ENCODE data around the gene PPP1R12A. TPM values are rescaled to one million over a fixed set of nuclear protein-coding genes. Genes with fewer than 3 reads are reported as not detected.
A peak's percentile ranks its signal among the peaks of the same experiment; 100 is the strongest.

Gene PPP1R12A
- total RNA-seq, 4 donors from 2014 or later = 387 to 683 (median 563) TPM

GRCh38 chr12:79961411-79961810, 26.5 kb upstream of the PPP1R12A start:
- no peak overlapping the region for H3K4me3 ChIP-seq
- no peaks in the 10 kb centered on the region for H3K9me3 ChIP-seq
- H3K27ac ChIP-seq = no peak overlapping the region
- 91 to 92% methylated on average over 1 of the region's 1 CpG for WGBS, 2 donors (ENCODE audit: low coverage in 1 of 2)
- no peaks in the 10 kb centered on the region for H3K36me3 ChIP-seq
- no peak for ATAC-seq
- peaks cover 0 to 13% (median 0%) of the 10 kb centered on the region in 3 donors for H3K4me1 ChIP-seq
- no peaks in the 10 kb centered on the region for H3K27me3 ChIP-seq
- TF ChIP-seq EP300 (IDR thresholded peaks at IDR 0.05) = no peak
- TF ChIP-seq CTCF (IDR thresholded peaks at IDR 0.05) = no peak
- TF ChIP-seq POLR2A (IDR thresholded peaks at IDR 0.05) = no peak
- no peak for TF ChIP-seq POLR2AphosphoS5 (IDR thresholded peaks at IDR 0.05)

GRCh38 chr12:79959484-79959883, 24.6 kb upstream of the PPP1R12A start:
- H3K9me3 ChIP-seq = peaks cover 0 to 16% (median 0%) of the 10 kb centered on the region in 3 donors
- peak overlapping the region in 3 of 4 donors; percentile 17 to 38 (median 19) for H3K27ac ChIP-seq
- no peak overlapping the region for H3K4me3 ChIP-seq
- TF ChIP-seq EP300 (IDR thresholded peaks at IDR 0.05) = no peak
- no peak for TF ChIP-seq POLR2A (IDR thresholded peaks at IDR 0.05)
- no peak for TF ChIP-seq CTCF (IDR thresholded peaks at IDR 0.05)
- TF ChIP-seq POLR2AphosphoS5 (IDR thresholded peaks at IDR 0.05) = no peak
- H3K36me3 ChIP-seq = no peaks in the 10 kb centered on the region
- peaks cover 0 to 13% (median 0%) of the 10 kb centered on the region in 3 donors for H3K4me1 ChIP-seq
- peak; percentile 43 for ATAC-seq
- H3K27me3 ChIP-seq = no peaks in the 10 kb centered on the region
- 22 to 33% methylated on average over 4 of the region's 4 CpGs for WGBS, 2 donors (ENCODE audit: low coverage in 1 of 2)

DNA sequence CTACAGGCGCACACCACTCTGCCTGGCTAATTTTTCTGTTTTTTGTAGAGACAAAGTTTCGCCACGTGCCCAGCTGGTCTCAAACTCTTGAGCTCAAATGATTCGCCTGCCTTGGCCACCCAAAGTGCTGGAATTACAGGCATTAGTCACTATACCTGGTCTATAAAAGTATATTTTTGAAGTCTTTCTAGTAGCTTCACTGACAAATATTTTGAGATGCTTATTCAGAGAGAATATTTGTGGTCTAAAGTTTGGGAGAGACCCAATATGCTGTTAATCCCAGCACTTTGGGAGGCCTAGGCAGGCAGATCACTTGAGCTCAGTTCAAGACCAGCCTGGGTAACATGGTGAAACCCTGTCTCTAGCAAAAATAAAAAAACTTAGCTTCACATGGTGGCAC, 22.0 kb upstream of the PPP1R12A start:
- Histone ChIP-seq H3K4me1 (peaks cover 0 to 13% (median 0%) of the 10 kb centered on the region in 3 donors), H3K36me3 (no peaks in the 10 kb centered on the region), H3K27me3 (no peaks in the 10 kb centered on the region), H3K9me3 (peaks cover 0 to 17% (median 0%) of the 10 kb centered on the region in 3 donors), H3K27ac (no peak overlapping the region), H3K4me3 (no peak overlapping the region)
- ATAC-seq = no peak
- TF ChIP-seq POLR2AphosphoS5 (IDR thresholded peaks at IDR 0.05) = no peak
- TF ChIP-seq POLR2A (IDR thresholded peaks at IDR 0.05) = no peak
- TF ChIP-seq CTCF (IDR thresholded peaks at IDR 0.05) = no peak
- no peak for TF ChIP-seq EP300 (IDR thresholded peaks at IDR 0.05)
- 95 to 100% methylated on average over 1 to 4 of the region's 4 CpGs for WGBS, 2 donors (ENCODE audit: low coverage in 1 of 2)

DNA sequence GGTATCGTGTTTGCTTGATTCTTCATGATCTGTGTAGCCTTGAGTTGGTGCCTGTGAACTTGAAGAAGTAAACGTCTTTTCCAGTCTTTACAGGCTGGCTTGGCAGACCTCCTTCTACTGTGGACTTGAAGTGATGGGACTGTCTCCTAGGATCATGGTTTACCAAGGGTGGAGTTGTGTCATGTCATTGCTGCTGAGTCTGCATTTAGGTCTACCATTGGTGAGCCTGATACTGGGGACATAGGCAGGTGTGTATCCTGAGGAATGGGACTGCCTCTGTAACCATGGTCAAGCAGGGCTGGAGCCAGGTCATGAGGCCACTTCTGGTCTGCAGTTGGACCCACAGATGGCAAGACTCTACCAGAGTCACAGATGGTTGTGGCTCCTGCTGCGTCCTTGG, 20.7 kb upstream of the PPP1R12A start:
- Histone ChIP-seq H3K36me3 (no peaks in the 10 kb centered on the region), H3K4me3 (no peak overlapping the region), H3K27me3 (no peaks in the 10 kb centered on the region), H3K9me3 (peaks cover 0 to 17% (median 0%) of the 10 kb centered on the region in 3 donors), H3K27ac (no peak overlapping the region), H3K4me1 (peaks cover 0 to 13% (median 0%) of the 10 kb centered on the region in 3 donors)
- TF ChIP-seq CTCF (IDR thresholded peaks at IDR 0.05) (no peak), POLR2AphosphoS5 (IDR thresholded peaks at IDR 0.05) (no peak), POLR2A (IDR thresholded peaks at IDR 0.05) (no peak), EP300 (IDR thresholded peaks at IDR 0.05) (no peak)
- 84 to 94% methylated on average over 2 of the region's 3 CpGs for WGBS, 2 donors (ENCODE audit: low coverage in 1 of 2)
- ATAC-seq = no peak

DNA sequence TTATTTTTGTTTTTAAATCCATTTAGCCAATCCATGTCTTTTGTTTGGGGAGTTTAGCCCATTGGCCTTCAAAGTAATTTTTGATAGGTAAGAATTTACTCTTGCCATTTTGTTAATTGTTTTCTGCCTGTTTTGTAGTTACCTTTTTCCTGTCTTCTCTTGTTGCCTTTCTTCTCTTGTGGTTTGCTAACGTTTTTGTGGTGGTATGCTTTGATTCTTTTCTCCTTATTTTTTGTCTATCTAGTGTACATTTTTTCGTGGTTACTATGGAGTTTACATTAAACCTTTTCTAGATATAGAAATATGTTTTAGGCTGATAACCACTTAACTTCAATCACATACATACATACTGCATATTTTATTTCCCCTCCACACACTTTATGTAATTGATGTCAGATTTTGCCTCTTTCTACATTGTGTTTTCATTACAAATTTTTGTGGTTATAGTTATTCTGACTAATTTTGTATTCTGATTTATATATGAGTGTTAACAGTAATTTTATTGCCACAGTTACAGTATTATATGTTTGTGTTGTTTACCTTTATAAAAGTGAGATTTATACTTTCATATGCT, 19.2 kb upstream of the PPP1R12A start:
- ATAC-seq = no peak
- no peak overlapping the region for H3K4me3 ChIP-seq
- WGBS, 2 donors (ENCODE audit: low coverage in 1 of 2) = 73 to 100% methylated on average over 1 to 2 of the region's 2 CpGs
- peaks cover 0 to 17% (median 0%) of the 10 kb centered on the region in 3 donors for H3K9me3 ChIP-seq
- TF ChIP-seq EP300 (IDR thresholded peaks at IDR 0.05) = no peak
- no peak for TF ChIP-seq POLR2A (IDR thresholded peaks at IDR 0.05)
- TF ChIP-seq CTCF (IDR thresholded peaks at IDR 0.05) = no peak
- no peak for TF ChIP-seq POLR2AphosphoS5 (IDR thresholded peaks at IDR 0.05)
- peaks cover 0 to 2% (median 0%) of the 10 kb centered on the region in 3 donors for H3K4me1 ChIP-seq
- H3K36me3 ChIP-seq = no peaks in the 10 kb centered on the region
- H3K27ac ChIP-seq = no peak overlapping the region
- no peaks in the 10 kb centered on the region for H3K27me3 ChIP-seq
